ENCODE measurements around the gene SLX4IP. TPM values are rescaled to one million over a fixed set of nuclear protein-coding genes. Genes with fewer than 3 reads are reported as not detected.

SLX4IP gene
- total RNA-seq, 1 donor from 2014 or later: 2.6 TPM

GRCh38 chr20:10633718-10634117 is 198.6 kb downstream of the SLX4IP start:
- H3K4me3 ChIP-seq (ENCODE audit: low read depth, low read length): no peak overlapping the region
- TF ChIP-seq, protein P1, sequence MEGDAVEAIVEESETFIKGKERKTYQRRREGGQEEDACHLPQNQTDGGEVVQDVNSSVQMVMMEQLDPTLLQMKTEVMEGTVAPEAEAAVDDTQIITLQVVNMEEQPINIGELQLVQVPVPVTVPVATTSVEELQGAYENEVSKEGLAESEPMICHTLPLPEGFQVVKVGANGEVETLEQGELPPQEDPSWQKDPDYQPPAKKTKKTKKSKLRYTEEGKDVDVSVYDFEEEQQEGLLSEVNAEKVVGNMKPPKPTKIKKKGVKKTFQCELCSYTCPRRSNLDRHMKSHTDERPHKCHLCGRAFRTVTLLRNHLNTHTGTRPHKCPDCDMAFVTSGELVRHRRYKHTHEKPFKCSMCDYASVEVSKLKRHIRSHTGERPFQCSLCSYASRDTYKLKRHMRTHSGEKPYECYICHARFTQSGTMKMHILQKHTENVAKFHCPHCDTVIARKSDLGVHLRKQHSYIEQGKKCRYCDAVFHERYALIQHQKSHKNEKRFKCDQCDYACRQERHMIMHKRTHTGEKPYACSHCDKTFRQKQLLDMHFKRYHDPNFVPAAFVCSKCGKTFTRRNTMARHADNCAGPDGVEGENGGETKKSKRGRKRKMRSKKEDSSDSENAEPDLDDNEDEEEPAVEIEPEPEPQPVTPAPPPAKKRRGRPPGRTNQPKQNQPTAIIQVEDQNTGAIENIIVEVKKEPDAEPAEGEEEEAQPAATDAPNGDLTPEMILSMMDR (conservative IDR thresholded peaks at IDR 0.05; ENCODE audit: low read depth, low read length): no peak

DNA sequence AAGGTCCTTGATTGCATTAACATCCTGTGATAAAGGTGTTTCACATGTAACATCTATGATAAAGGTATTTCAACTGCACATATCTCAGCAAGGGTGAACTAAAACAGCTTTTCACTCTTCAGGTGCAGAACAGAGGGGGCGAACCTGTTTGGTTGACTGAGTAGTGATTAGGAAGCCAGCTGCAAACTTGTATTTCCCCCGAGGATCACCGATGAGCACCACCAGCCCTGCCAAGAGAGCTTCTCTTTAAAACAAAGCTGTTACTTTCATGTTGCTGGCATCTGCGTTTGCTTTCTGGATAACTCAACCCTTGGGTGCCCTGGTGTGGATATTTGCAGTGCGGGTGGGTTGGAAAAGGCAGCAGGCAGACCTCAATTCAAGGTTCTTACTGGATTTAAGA is 199.1 kb downstream of the SLX4IP start:
- no peak for DNase-seq (ENCODE audit: low read depth)
- H3K4me3 ChIP-seq (ENCODE audit: low read depth, low read length): no peak overlapping the region
- TF ChIP-seq, protein P1 (conservative IDR thresholded peaks at IDR 0.05; ENCODE audit: low read depth, low read length): no peak

More at GRCh38 chr20:10633718-10634117, 198.6 kb downstream of the SLX4IP start:
- DNase-seq (ENCODE audit: low read depth): no peak

GRCh38 chr20:10634683-10635411 is 199.7 kb downstream of the SLX4IP start:
- TF ChIP-seq, protein P1 (conservative IDR thresholded peaks at IDR 0.05; ENCODE audit: low read depth, low read length): no peak
- no peak overlapping the region for H3K4me3 ChIP-seq (ENCODE audit: low read depth, low read length)
- DNase-seq (ENCODE audit: low read depth): no peak

DNA sequence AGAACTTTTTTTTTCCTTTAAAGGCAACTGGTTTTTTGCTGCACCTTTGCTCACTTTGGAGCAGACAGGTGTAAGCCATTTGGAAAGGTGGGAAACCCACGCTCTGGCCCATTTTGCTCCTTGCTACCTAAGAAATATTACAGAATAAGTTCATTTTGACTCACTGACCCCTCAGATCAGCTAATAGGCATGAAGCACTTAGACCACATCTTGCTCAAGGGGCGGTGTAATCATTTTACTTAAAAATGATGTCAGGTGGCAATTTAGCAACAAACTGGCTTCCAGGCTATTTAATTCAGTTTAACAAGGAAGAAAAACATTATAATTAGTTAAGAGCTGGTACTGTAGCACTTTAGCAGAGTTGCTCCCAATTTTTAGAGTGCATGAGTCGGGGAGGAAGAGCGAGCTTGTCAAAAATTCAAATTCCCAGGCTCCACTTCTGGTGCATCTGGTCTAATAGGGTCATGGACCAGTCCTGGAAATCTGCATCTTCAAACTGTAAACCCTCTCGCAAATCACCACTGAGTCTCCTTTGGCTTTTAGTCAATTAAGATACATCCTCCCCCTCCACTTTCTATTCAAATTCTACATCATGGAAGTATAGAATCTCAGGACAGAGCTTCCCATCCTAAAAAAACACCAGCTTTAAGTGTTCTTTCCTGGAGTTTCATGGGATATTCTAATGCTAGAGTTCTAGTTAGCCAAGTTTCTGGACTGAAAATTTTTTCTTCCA is 200.5 kb downstream of the SLX4IP start:
- TF ChIP-seq, protein P1 (conservative IDR thresholded peaks at IDR 0.05; ENCODE audit: low read depth, low read length): no peak
- no peak for DNase-seq (ENCODE audit: low read depth)
- H3K4me3 ChIP-seq (ENCODE audit: low read depth, low read length): no peak overlapping the region

GRCh38 chr20:10636326-10636818 is 201.3 kb downstream of the SLX4IP start:
- no peak overlapping the region for H3K4me3 ChIP-seq (ENCODE audit: low read depth, low read length)
- TF ChIP-seq, protein P1 (conservative IDR thresholded peaks at IDR 0.05; ENCODE audit: low read depth, low read length): peak; percentile 26
- DNase-seq (ENCODE audit: low read depth): no peak

DNA sequence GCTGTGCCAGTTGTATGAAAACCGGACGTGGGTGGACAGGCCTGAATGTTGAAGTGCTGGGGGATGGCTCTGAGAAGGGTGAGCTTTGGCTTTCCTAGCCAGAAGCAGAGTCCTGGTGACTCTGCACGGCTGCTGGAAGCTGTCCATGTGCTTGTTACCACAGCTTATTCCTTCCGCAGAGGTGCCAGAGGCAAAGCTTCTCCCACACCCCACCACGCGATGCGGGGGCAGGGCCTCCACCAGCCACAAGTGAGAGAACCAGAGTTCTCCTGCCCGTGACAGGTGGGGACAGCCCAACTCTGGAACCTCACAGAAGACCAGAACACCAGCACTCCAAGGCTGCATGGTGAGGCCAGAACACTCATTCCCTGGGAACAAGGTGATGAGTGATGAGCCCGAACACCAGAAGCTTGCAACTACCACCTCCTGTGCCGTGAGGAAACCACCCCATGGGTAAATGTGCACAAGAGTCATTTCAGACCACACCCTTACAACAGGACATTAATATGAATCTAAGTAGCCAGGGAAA is 202.0 kb downstream of the SLX4IP start:
- TF ChIP-seq, protein P1 (conservative IDR thresholded peaks at IDR 0.05; ENCODE audit: low read depth, low read length): no peak
- H3K4me3 ChIP-seq (ENCODE audit: low read depth, low read length): no peak overlapping the region
- no peak for DNase-seq (ENCODE audit: low read depth)
